TTC549 (cell line): ENCODE results near the gene RRP9.
"Not testable (repeated sequence)": the region's sequence is repeated elsewhere in the genome, so short reads cannot be mapped to it uniquely, and the experiment has no call there.

Source experiments
- FAIRE-seq: peaks from 2 replicates; lab custom pipeline; 2012; peaks lifted over from hg19 to GRCh38; lab: Jason Lieb, UNC

RRP9 gene

DNA sequence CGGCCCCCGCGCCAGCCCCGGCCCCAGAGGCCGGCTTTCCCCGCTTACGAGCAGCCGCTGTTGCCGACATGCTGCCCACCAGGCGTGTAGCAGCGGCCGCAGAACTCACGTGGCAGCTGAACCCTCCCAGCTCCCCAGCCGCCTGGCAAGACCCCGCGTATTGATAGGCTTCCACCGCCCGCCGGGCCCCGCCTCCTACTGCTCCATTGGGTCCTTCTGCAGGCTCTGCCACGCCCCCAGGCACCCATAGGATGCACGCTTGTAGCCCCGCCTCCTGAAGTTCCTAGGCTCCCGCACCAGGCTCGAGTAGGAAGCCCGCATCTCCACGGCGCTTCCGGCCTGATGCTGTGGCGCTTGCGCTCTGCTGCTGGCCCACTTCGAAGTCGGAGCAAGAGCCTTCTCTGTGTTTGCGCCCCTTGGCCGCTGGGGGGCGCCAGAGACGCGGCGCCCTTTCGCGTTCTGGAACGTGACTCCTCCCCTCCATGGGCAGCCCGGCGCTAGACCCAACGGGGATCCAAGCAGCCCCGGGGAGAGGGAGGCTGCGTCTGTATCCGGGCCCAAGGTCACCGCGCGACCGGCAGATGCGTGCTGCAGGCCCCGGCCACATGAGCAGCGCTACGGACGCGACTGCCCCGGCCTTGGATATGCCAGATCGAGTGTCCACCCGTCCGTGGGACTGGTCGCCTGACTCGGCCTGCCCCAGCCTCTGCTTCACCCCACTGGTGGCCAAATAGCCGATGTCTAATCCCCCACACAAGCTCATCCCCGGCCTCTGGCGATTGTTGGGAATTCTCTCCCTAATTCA is at the start of gene RRP9, which contains the start of gene PARP3:
Gene RRP9, minus strand, starts transcription at position 107 of the 805 bp plus-strand sequence. Its CDS starts 37 bp downstream, at position 70.
Gene PARP3, plus strand, starts transcription at position 566 of the 805 bp plus-strand sequence. CDS start 993 bp downstream, outside the sequence.
- FAIRE-seq, result peak; percentile 98

DNA sequence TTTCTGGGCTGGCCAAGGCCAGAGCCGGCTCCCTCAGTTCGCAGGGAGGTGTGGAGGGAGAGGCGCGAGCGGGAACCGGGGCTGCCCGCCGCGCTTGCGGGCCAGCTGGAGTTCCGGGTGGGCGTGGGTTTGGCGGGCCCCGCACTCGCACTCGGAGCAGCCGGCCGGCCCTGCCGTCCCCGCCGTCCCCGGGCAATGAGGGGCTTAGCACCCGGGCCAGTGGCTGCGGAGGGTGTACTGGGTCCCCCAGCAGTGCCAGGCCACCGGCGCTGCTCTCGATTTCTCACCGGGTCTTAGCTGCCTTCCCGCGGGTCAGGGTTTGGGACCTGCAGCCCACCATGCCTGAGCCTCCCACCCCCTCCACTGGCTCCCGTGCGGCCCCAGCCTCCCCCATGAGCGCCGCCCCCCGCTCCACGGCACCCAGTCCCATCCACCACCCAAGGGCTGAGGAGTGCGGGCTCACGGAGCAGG is 48.8 kb upstream of the RRP9 start:
- FAIRE-seq, result not testable (repeated sequence)

GRCh38 chr3:51988286-51989146 is 46.8 kb upstream of the RRP9 start:
- FAIRE-seq, result no peak

DNA sequence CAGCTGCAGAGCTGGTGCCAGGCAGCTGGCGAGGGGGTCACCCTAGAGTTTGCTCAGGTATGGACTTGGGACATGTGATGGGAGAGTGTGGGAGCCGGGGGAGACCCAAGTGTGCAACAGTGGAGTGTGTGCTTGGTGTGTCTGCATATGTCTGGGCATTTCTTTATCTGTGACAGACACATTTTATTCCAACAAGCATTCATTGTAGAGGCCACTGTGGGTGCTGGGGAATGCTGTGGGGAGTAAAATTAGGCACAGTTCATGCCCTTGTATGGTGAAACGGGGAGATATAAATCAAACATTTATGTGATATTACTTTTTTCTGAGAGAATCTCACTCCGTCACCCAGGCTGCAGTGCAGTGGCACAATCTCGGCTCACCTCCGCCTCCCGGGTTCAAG is 45.9 kb upstream of the RRP9 start:
- no peak for FAIRE-seq

- FAIRE-seq, result no peak
These were observed 44.6 kb upstream of the RRP9 start for GRCh38 chr3:51986010-51986947.

DNA sequence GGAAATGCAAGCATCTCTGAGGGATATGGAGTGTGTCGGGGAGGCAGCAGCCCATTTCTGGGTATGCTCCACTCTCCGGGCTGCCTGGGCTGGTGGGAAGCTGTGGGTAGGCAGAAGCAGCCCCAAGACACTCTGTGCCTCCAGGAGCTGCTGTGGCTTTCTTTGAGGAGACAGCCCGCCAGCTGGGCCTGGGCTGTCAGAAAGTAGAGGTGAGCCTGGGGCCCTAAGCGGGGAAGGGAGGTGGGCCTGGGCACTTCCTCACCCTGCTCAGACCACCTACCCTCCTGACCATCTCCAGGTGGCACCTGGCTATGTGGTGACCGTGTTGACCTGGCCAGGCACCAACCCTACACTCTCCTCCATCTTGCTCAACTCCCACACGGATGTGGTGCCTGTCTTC is 43.4 kb upstream of the RRP9 start:
- no peak for FAIRE-seq

- FAIRE-seq, result no peak
These were observed 42.6 kb upstream of the RRP9 start for GRCh38 chr3:51984269-51984647.

DNA sequence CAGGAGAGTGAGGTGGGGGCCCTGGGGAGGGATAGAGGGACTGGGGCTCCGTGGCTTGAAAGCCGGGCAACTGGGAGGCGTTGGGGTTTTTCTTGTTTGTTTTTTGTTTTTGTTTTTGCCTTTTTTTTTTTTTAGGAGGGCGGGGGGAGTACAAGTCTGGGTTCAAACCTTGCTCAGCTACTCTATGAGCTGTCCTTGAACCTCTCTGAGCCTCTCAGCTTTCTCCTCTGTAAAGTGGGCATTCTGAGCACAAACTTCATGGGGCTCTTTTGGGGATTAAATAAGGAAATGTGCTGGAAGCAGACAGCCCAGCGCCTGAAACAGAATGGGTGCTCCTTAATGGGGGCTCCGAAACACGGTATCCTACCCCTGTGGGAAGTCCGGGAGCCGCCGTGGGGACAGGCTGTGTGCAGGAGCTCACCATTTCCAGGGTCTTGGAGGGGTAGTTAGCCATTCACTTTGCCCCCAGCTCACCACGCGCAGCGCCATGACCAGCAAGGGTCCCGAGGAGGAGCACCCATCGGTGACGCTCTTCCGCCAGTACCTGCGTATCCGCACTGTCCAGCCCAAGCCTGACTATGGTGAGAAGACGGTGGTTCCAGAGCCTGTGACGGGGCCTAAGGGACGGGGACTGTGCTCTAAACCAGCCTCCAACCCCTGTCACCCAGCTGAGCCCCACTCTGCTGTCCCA is 42.0 kb upstream of the RRP9 start:
- no peak for FAIRE-seq

DNA sequence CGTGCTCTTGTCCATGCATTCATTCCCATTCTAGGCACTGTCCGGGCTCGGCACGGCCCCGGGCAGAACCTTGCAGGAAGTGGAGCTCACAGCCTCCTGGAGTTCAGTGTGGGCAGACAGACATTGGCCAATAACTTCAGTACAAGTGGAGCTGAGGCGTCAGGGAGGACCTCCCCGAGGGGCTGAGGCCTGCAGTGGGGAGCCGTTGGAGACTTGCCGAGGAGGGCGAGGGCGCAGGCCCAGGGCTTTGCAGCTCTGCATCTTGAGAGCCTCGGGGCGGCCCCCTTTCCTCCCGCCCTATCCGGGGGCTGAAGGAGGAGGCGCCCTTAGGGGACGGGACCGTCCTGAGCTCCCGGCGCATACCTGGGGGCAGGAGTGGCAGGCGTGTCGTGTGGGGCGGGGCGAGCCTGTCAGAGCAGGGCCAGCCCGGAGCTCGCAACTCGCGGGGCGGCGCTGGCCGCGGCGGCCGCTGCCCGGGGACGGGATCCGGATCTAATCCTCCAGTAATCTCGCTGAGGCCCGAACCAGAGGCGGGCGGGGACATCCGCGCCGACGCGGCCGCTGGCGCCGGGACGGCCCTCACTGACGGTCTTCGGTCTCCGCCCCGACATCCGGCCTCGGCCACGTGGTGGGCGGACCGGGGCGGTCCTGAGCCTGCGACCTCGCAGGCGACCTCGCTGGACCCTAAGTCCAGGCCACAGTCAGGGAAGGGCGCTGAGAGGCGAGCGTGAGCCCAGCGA is 41.3 kb upstream of the RRP9 start, which contains the start of gene ACY1:
Gene ACY1, plus strand, starts transcription at position 698 of the 740 bp plus-strand sequence. CDS start 530 bp downstream, outside the sequence.
- no peak for FAIRE-seq

- FAIRE-seq, result no peak
These were observed 40.7 kb upstream of the RRP9 start for GRCh38 chr3:51982352-51982837.

- FAIRE-seq, result no peak
These were observed 38.5 kb upstream of the RRP9 start for GRCh38 chr3:51980253-51980652.

- FAIRE-seq, result no peak
These were observed 36.4 kb upstream of the RRP9 start for GRCh38 chr3:51978143-51978502.

GRCh38 chr3:51977446-51978142 is 35.9 kb upstream of the RRP9 start:
- FAIRE-seq, result no peak

DNA sequence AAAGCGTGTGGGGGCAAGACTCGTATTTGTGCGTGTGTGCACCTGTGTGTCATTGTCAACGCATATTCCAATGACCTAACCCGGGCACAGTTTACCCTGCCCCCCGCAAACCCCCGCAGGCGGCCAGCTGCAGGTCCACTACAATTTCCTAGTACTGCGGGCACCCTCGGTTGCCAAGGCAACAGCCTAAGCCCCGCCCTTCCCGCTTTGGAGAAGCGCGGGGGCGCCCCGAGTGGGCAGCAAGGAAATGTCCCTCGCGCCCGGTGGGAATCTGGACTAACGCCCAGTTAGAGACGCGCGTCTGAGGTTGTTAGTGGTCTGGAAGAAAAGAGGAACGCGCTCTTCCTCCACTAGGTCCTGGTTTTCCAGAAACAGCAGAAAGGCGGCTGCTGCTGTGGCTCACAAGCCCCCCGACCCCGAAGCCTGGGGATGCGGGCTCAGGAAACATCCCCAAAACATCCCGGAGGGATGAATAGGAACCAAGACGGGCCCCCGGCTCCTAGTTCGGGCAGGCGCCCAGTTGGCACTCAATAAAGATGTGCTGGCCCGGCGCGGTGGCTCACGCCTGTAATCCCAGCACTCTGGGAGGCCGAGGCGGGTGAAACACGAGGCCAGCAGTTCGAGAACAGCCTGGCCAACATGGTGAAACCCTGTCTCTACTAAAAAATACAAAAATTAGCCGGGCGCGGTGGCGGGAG is 34.3 kb upstream of the RRP9 start:
- FAIRE-seq, result no peak

DNA sequence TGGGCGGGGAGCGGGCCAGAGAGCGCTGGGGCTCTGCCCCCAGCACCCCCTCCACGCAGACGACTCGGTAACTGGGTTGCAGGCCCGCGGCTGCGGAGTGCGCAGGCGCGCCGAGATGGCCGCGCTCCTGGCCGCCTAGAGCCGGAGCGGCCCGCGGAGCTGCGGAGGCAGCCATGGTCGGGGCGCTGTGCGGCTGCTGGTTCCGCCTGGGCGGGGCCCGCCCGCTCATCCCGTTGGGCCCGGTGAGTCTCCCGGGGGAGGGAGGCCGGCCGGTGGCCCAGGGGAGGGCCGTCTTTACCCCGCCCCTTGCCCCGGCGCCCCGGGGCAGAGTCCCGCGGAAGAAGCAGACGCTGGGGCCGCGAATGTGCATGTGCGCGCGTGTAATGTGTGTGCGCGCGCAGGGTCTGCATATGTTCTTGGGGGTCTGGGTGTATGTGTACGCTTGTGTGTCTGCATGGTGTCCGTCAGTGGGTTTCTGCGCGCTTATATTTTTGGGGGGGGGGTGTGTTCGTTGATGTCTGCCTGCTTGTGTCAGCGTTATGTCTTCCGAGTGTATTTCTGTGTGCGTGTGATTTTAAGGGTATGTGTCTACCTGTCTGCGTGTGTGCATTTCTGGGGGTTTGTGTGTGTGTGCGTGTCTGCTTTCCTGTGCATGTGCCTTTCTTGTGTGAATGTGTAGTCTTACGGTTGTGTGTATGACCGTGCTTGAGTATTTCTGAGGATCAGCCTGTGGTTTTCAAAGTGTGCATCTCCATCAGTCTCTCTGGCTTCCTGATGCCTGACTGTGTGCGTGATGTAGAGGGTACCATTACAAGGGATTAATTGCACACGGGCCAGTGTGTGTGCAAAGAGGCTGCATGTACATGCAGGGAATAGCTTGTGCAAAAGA is 33.5 kb upstream of the RRP9 start, which contains the start of gene ABHD14A:
Gene ABHD14A, plus strand, starts transcription at position 102 of the 889 bp plus-strand sequence. Its CDS starts 72 bp downstream, at position 174.
- FAIRE-seq, result no peak

DNA sequence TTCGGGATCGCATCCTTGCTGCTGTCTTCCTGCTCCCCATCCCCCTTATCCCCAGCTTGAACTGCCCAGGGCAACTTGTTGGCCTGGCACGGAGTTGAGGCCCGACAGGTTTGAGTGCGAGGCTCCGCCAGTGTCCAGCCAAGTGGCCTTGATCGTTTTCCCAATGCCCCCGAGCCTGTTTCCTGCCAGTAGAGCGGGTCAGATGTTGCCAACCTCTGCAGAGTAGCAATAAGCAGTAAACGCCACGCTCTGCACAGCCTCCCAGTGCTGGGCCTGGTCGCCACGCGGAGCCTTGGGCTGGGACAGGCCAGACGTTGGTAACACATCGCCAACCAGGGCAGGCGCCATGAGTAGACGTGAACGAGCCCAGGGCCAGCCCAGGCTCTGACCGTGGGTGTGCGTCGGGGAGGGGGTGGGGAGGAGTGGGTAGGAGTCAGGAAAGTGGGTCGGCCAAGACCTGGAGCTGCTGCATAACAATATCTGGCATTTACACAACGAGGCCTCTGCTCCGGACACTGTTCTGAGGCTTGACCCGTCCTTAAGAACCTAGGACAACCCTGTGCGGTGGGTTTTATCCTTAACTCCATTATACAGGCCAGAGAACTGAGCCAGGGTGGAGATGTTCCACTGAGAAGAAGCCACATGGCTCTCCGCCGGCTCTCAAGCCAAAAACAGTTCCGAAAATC is 32.7 kb upstream of the RRP9 start:
- no peak for FAIRE-seq

- no peak for FAIRE-seq
These were observed 29.6 kb upstream of the RRP9 start for GRCh38 chr3:51971350-51971749.
